GM21526 (cell line): ENCODE data around the gene FBXW11.
"Not testable (repeated sequence)": the region's sequence is repeated elsewhere in the genome, so short reads cannot be mapped to it uniquely, and the experiment has no call there.

ENCODE experiments used
- ATAC-seq: cut with Tn5 transposase; IDR thresholded peaks from one replicate; pipeline ENCODE4 v1.9.1; 2021; ENCODE audit warnings: moderate library complexity; ENCODE audit not compliant: unreplicated experiment, low FRiP score

The FBXW11 gene

DNA sequence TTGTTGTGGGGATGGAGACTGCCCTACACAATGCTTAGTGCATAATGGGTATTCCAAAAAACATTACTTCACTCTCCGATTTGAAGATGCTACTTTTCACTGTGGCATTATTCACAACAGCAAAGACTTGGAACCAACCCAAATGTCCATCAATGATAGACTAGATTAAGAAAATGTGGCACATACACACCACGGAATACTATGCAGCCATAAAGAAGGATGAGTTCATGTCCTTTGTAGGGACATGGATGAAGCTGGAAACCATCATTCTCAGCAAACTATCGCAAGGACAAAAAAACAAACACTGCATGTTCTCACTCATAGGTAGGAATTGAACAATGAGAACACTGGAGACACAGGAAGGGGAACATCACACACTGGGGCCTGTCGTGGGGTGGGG lies 90.7 kb downstream of the FBXW11 start:
- ATAC-seq: not testable (repeated sequence)

DNA sequence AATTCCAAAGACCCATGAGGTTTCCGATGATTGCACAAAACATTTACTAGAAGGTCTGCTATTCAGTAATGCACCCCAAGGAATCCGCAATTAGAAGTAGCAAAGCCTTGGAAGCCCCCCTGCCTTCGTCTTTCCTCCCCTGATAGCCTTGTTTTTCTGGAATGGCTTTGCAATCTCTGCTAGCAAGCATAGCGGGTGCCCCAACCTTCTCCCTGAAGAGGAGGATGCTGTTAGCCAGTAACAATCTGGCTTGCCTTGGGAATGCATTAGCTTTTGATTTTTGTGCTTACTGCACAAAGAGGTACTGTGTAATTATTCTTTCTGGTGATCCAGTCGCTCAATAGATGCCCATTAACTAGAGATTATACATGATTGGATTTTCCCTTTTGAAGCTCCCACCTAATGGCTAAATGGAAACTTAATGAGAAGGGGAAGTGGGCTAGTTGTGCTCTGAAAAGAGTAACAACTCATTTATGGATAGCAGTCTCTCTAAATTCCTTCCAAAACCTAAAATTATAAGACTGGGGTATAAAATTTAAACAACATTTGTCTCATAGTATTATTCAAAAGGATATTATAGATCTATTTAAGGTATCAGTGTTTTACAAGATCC lies 91.6 kb downstream of the FBXW11 start:
- ATAC-seq: no peak

DNA sequence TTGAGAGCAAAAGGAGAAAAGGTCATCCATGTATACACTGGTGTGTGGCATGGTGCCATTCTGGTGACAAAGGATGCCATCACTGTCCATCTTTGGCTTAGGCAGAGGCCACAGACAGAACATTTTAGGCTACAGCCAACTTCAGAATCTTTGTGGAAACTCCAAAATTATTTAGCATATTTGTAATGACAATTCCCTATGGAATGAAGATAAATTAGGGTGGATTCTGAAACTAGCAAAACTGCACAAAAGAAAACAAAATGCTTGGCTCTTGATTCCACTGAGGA lies 92.5 kb downstream of the FBXW11 start:
- ATAC-seq: no peak

DNA sequence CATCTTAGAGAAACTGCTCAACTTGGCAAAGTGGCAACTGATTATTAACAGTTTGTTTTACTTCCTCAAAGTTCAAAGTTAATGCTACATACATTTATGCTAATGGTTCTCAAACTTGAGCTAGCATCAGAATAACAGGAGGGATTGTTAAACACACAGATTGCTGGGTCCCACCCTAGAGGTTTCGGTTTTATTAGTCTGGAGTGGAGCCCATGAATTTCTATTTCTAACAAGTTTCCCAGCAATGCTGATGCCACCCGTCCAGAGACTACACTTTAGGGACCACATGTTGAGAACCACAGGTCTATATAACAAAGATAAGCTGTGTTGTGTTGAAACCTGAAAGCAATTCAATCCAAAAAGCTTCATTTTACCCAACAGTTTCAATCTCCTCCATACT lies 95.3 kb downstream of the FBXW11 start:
- no peak for ATAC-seq

DNA sequence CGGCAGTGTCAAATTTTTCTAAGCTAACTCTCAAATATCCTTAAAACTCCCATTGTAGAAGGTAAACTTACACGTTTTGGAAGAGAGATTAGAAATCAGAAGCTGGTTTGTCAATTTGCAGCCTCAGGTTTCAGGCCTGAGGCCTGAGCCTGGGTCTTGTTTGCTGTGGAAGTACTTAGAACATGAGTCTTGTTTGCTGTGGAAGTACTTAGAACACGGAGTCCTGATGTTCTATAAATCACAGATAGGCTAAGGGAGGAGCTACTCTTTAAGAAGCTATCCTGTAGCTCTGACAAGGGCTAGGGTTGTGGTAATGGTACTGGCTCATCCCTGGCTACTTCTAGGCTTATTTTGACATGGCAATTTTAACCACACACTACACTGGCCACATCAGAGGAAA lies 97.8 kb downstream of the FBXW11 start:
- ATAC-seq: no peak

DNA sequence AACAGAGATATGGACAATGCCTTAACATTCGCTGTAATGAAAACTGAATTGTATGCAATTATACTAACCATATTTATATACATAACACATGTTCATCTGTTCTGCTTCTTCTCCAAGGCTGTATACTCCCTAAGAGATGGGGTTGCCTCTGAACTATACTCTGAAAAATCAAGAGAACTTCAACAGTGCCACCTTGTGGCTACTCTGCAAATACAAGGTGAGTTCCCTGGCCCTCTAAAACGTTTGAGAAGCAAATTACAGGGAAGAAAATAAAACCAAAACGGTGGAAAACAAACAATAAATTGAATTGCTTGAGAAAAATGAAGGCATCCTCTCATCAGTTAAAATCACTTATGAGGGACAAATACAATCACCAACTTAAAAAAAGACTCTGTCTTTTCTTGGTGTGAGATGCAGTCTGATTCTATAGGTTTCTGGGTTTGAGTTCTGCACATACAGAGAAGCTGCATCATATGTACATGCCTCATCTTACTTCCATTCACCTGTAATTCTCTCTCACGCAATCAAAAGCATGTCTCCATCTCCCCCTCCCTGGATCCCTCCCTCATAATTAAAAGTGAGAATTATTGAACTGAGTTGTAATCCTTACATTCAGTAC lies 98.6 kb downstream of the FBXW11 start:
- peak; percentile 54 for ATAC-seq

DNA sequence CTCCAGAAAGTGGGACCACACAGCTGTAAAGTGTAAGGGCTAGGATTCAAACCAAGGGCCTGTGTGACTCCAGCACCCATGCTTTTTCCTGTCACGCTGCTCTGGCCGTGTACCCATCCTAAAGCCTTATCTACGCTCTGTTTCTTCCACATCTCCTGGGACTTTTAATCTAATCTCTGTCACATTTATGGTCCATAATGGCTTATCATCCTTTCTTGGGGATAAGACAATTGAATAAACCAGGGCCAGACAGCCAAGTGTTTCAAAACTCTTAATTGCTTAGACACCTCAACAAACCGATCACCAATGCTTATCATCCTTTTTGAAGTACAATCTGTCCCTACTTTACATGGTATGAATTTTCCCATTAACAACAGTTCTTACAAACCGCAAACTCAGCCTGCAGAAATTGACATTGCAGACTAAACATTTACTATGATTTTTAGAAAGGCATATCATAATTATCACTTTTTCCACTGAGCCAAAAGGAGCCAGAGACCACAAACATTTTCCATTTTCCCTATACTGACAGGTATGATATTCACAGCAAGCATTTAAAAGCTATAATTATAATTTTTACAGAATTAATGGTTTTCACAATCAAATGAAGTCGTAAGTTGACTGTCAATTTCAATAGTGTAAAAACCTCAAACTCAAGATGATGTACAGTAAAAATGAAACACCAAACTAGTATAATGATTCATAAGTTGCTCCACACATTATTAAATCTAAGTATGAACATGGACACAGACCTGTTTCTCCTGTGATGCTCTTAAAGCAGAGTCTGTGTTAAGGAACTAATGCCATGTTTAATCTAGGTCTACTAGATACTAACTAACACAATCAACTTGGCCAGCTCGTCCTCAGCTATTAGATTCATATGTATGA lies 99.5 kb downstream of the FBXW11 start:
- no peak for ATAC-seq

DNA sequence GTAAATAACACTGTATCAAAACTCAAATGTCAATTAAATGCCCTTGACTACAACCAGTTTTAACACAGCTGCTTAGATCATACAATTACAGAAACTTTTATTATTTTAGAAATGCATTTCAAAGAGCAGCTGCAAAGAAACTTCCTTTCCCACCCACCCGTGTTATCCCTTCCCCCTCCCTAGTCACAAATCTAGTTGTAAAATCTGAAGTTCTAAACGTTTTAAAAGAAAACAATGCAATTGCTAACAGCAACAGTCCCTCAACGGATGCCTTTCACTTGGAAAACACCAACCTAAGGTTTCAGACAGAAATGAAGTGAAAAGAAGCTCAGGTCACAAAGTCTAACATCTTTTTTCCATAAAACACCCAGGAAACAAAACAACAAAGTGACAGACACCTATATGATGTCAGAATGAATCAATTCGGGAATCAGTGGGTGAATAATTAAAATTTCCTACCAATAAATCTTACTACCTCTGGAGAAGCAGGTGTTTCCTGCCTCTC lies 100.3 kb downstream of the FBXW11 start:
- no peak for ATAC-seq

DNA sequence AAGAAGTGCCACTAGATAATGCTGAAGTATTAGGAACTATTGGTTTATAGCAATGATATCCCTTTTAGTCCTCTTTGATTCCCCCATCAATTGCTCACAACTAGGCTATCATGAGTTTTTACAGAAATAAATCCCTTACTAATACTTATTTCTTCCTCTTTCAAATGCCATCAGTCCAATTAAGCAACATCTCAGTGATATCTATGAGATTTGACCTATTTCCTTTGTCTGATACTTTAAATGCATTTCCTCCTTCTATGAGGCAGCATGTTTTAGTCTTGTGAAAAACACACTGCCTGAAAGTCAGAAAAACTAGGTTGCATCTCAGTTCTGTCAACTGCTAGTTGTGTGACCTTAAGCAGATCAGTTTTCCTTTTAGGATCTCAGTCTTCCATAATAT lies 101.6 kb downstream of the FBXW11 start:
- no peak for ATAC-seq

DNA sequence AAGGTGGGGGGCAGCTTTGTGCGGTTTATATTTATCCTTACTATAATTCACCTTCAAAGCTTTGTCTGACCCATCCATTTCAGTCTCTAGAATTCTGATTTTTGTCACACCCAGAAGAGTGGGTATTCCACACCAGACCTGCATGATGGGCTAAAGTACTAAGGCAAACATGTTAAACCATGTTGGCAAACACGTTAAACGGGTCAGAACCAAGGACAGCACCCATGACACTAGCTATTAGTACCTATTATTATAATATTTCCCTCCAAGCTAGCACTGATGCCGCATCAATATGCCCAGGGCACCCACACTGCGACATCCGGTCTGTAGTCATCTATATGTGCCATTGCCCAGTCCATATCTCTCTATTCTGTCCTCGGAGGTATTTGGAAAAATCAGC lies 104.7 kb downstream of the FBXW11 start:
- ATAC-seq: no peak

DNA sequence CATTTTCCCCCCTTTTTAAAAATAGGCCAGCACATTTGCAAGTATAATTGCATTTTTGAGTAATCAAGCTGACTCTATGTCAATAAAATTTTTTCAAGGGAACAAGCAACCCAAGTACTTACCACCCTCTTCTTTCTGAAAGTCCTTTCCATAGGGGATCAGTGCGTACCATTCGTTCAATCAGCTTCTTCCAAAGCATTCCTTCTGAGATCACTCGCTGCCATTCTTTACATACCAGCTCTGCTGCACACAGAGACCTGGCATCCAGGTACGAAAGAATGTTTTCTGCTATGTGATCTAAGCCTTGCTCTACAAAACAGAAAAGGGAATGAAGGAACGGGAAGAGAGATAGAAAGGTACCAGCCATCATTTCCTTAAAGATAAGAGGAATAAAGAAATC lies 106.6 kb downstream of the FBXW11 start:
- no peak for ATAC-seq

DNA sequence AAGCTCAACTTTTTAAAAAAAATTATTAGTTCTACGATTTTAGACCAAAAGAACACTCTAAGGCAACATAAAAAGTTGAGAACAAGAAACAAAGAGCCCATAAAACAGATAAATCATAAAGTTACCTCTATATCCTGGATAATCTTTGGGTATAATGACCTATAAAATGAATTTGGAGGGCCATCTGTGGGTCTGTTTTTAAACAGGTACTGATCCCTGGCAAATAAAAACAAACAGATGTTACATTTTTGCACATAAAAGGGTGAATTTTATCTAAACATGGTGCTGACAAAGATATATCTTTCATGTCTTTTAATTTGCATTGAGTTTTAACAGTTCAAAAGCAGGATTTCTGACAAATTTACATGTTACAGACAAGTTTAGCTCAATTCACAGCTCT lies 107.6 kb downstream of the FBXW11 start:
- no peak for ATAC-seq

DNA sequence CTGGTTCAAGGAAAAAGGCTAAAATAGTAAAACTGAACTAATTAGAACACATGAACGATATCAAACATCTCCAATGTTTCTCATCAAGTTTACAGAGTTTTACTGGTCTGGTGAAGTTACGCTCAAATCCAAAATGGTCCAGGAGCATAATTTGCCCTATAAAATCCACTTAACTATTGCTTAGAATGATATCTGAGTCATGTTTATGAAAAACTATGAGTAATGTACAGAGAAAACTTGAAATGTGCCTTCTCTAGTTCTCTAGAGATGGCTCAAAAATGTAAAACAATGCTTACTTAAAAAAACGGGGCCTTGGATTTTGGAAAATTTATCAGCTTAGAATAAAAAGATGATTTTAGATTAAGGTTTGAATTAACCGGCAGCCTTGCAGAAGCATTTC lies 108.1 kb downstream of the FBXW11 start:
- ATAC-seq: no peak

DNA sequence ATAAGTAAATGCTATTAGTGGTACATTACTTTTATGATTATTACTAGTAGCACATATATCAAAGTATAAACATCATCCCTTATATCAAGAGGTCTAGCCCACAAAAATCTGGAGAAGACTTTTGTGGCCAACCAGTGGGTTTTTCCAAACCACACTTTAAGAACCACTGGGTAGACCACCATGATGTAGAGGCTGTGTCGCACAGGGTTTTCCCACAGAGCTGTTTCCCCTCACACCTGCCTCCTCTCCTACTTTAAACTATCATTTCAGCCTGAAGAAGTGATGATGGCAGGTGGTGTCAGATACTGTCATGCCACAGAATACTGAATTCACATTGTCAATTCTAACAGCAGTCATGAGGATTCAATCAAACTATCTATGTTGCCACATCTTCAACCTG lies 109.2 kb downstream of the FBXW11 start:
- ATAC-seq: no peak

DNA sequence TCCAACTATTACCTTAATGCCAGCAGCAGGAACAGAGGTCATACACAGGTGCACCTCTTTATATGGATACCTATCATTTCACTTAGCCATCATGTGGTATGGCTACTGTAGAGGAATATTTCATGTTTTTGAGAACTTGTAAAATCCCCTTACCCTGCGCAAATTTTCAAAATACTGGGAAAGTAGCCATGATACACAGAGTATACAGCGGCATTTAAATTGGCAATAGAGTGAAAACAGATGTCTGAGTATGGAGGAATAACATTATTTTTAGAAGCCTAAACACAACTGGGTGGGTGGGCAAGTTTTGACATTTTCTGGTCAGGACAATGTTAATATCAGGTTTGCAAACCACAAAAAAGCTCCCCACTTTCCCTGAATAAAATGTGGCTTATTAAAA lies 111.4 kb downstream of the FBXW11 start:
- no peak for ATAC-seq

DNA sequence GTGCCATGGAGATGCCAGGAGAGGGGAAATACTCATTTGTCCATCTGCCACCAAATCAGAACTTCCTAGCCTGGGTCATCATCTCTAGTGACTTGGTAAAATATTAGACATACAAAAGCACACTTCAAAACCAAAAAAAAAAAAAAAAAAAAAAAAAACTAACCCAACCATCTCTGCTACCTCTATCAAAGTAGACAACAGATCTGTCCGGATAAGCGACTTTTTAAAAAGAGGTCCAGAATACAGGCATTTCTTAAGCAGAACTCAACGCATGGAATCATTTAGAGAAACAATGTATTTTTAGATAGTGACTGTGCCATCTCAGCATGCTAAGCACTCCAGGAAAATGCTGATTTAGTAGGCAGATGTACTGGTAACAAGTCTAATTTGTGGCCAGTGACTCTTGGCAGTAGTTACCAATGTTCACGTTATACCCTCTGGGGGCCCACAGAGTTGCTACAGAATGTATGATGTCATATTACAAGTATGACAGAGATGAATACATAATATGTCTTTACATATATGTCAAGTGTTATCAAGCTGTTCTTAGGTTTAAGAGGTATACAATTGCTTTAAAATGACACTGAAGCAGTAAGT lies 113.0 kb downstream of the FBXW11 start:
- ATAC-seq: no peak

DNA sequence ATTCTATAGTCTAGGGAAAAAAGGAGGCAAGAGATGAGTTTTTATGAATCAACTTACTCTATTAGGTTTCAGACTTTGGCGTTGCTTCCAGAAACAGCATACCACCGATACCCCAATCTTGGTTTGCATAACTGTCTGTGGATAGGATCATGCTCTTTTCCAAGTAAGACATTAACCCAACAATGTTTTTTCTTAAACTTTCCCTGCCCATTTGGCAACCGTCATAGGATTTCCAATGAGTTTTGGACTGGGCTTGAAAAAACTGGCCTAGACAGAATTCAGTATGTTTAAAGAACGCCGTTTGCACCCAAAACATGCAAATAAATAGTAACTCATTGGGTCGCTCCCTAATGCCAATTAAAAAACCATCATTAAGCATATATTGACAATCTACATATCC lies 114.8 kb downstream of the FBXW11 start:
- ATAC-seq: no peak

DNA sequence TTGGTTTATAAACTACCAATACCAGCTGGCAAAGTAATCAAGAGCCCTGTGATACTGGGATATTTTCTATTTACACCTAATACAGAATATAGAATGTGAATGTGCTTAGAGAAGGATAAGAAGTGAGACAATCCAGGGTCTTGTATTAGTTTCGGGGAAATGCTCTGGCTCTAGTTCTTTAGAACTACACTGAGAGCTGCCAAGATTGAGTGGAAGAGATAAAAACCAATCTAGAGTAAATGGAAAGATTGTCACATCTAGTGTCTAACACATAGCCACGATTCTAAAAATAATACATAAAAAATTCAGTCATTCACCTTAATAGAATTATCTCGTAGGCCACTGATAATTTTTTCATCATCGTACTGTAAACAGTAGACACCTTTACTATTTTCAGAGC lies 115.3 kb downstream of the FBXW11 start:
- ATAC-seq: no peak

DNA sequence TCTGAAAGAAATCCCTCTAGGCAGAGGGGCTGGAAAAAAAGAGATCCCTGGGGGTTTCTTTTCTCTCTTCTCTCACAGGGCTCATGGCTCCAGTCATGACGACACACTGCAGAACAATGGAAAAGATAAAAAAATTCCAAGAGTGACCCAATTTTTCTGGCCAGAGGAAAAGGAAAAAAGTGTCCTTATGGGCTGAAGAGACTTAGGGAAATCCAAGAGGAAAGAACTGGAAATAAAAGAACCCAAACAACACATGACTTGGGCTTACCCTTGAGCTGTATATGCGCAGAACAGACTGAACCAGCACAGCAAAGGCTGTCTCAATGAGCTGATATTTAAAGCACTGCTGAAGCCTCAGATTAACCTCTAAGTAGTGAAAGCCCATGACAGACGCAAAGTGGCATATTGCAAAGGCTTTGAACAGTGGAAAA lies 118.4 kb downstream of the FBXW11 start:
- ATAC-seq: no peak

DNA sequence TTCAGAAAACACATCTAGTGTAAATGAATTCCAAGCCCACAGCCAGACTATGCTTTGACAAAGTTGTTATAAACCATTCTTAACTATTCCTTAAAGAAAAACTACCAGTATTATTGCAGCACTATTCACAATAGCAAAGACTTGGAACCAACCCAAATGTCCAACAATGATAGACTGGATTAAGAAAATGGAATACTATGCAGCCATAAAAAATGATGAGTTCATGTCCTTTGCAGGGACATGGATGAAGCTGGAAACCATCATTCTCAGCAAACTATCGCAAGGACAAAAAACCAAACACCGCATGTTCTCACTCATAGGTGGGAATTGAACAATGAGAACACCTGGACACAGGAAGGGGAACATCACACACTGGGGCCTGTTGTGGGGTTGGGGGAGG lies 120.4 kb downstream of the FBXW11 start:
- not testable (repeated sequence) for ATAC-seq

DNA sequence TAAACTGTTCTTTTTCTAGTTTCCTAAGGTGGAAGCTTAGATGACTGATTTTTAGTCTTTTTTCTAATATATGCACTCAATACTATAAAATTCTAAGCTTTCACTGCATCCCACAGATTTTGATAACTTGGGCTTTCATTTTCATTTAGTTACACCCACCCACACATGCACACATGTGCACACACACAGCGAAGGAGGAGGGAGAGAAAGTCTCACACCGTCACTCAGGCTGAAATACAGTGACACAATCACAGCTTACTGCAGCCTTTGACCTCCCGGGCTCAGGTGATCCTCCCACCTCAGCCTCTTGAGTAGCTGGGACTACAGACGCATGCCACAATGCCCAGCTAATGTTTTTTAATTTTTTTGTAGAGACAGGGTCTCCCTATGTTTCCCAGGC lies 124.3 kb downstream of the FBXW11 start:
- ATAC-seq: no peak
